ENCODE measurements around the gene GMDS. TPM values are rescaled to one million over a fixed set of nuclear protein-coding genes. Genes with fewer than 3 reads are reported as not detected.

Gene GMDS
- total and polyA plus RNA-seq, 2 of the 8 experiments (the other 6 are each of a cell fraction or from before 2014, with no cell fraction given): 16.8 to 50.0 TPM

- DNase-seq (ENCODE audit: low read depth in 1 of 2, low spot score in 2 of 2): no peak
- no peak for TF ChIP-seq RXRA (IDR thresholded peaks at IDR 0.05; ENCODE audit: insufficient read depth, low read depth, low read length)
- no peak for TF ChIP-seq HDAC2 (IDR thresholded peaks at IDR 0.05; ENCODE audit: borderline replicate concordance in 1 of 2, low read depth in 2 of 2, low read length in 2 of 2)
- TF ChIP-seq USF2 (IDR thresholded peaks at IDR 0.05; ENCODE audit: low read length): no peak
- no peak for TF ChIP-seq PHF8 (conservative IDR thresholded peaks at IDR 0.05; ENCODE audit: low read depth, low read length)
- TF ChIP-seq YY1 (IDR thresholded peaks at IDR 0.05; ENCODE audit: low read depth, low read length): no peak
- TF ChIP-seq CEBPB (IDR thresholded peaks at IDR 0.05; ENCODE audit: low read depth, low read length): no peak
- no peak for TF ChIP-seq EP300 (IDR thresholded peaks at IDR 0.05; ENCODE audit: borderline replicate concordance in 1 of 2, low read depth in 2 of 2, low read length in 2 of 2)
- no peak for TF ChIP-seq ZNF274 (IDR thresholded peaks at IDR 0.05; ENCODE audit: borderline replicate concordance, extremely low read depth, low read length)
- no peak for TF ChIP-seq RFX5 (IDR thresholded peaks at IDR 0.05; ENCODE audit: borderline replicate concordance, low read depth, low read length)
- no peak for TF ChIP-seq JUND (IDR thresholded peaks at IDR 0.05; ENCODE audit: low read length)
- TF ChIP-seq CBX8 (IDR thresholded peaks at IDR 0.05; ENCODE audit: borderline replicate concordance, low read depth, low read length): no peak
- no peak for TF ChIP-seq KDM4A (IDR thresholded peaks at IDR 0.05; ENCODE audit: low read depth, low read length, severe bottlenecking)
- TF ChIP-seq GABPA (IDR thresholded peaks at IDR 0.05; ENCODE audit: borderline replicate concordance, insufficient read depth, low read length): no peak
Observed at GRCh38 chr6:2197984-2198383, 47.4 kb downstream of the GMDS start.

More at GRCh38 chr6:2197984-2198383, 47.4 kb downstream of the GMDS start:
- 90% methylated on average over 4 of the region's 4 CpGs; no CpG with 5 or more reads in 1 of the 2 experiments for WGBS, 2 experiments (ENCODE audit: extremely low coverage in 1 of 2, insufficient coverage in 1 of 2, insufficient read length in 1 of 2, insufficient replicate concordance in 2 of 2, low coverage in 1 of 2, low lambda C conversion rate in 2 of 2, missing lambda C conversion rate in 1 of 2)
- Histone ChIP-seq H3K14ac (ENCODE audit: insufficient read length) (no peak overlapping the region), H2BK5ac (ENCODE audit: low read depth, low read length) (no peak overlapping the region), H3K4me2 (ENCODE audit: insufficient read depth in 1 of 2, low read depth in 2 of 2, low read length in 2 of 2) (no peak overlapping the region), H3K79me1 (ENCODE audit: low read depth, low read length) (peaks cover 2% of the 10 kb centered on the region; the same call in 1 of the 2 replicates), H4K5ac (ENCODE audit: insufficient read length, low read depth, low read length) (no peak overlapping the region), H3K79me2 (ENCODE audit: control insufficient read depth in 1 of 2, insufficient read depth in 2 of 2, low read length in 2 of 2) (no peaks in the 10 kb centered on the region), H3K27me3 (replicated peaks in 1 of 4; ENCODE audit: control insufficient read depth in 3 of 4, extremely low read depth in 1 of 4, insufficient read depth in 3 of 4, low read length in 3 of 4) (no peaks in the 10 kb centered on the region), H3K36me3 (ENCODE audit: control insufficient read depth in 2 of 4, insufficient read depth in 4 of 4, low read length in 3 of 4) (no peaks in the 10 kb centered on the region), H2BK120ac (replicated peaks; ENCODE audit: low read depth, low read length) (no peak overlapping the region), H3K23ac (ENCODE audit: insufficient read length) (no peak overlapping the region), H3K27ac (ENCODE audit: low read depth, low read length) (no peak overlapping the region), H3K9me3 (ENCODE audit: insufficient read depth in 2 of 2, low read depth in 1 of 2, low read length in 1 of 2) (no peaks in the 10 kb centered on the region), H2BK20ac (ENCODE audit: low read length) (no peak overlapping the region), H2AK5ac (ENCODE audit: low read depth, low read length) (no peak overlapping the region), H2BK12ac (ENCODE audit: low read depth, low read length) (no peak overlapping the region), H2BK15ac (ENCODE audit: low read length) (no peak overlapping the region), H4K91ac (replicated peaks; ENCODE audit: insufficient read length, low read length) (no peak overlapping the region), H3K9ac (replicated peaks in 1 of 4; ENCODE audit: extremely low read depth in 1 of 4, low read depth in 3 of 4, low read length in 3 of 4) (no peak overlapping the region), H3K56ac (replicated peaks; ENCODE audit: insufficient read length, low read depth, low read length) (no peak overlapping the region), H3K4me1 (replicated peaks in 1 of 4; ENCODE audit: control insufficient read depth in 3 of 4, insufficient read depth in 4 of 4, low read length in 3 of 4) (peaks cover 0 to 3% (median 0%) of the 10 kb centered on the region in 4 experiments; a peak in 2 of 7 replicates), H3K18ac (ENCODE audit: extremely low read depth, low read length) (no peak overlapping the region), H4K8ac (ENCODE audit: extremely low read depth, insufficient read depth, low read length) (no peak overlapping the region), H3K23me2 (ENCODE audit: low read depth, low read length) (no peaks in the 10 kb centered on the region; the same call in 1 of the 2 replicates), H3K4me3 (ENCODE audit: extremely low read depth in 1 of 4, insufficient read depth in 2 of 4, low read depth in 3 of 4, low read length in 4 of 4) (no peak overlapping the region), H2AFZ (ENCODE audit: low read length) (no peak overlapping the region), H4K20me1 (replicated peaks in 1 of 2; ENCODE audit: control insufficient read depth in 1 of 2, insufficient read depth in 2 of 2, low read length in 2 of 2) (no peaks in the 10 kb centered on the region), H3K4ac (replicated peaks; ENCODE audit: insufficient read length, low read depth, low read length) (no peak overlapping the region)
- no peak for FAIRE-seq
- CTCF ChIA-PET (ENCODE audit: partially characterized antibody): interaction anchor here (0.6 to 4.2 kb wide), 4 partner anchors 10 to 41 kb away, joined by 3 to 41 read pairs (median 6); no protein-coding TSS in a partner anchor
- POLR2A ChIA-PET (ENCODE audit: partially characterized antibody): no interaction called here
